GM12891 (cell line): ENCODE results near the gene PROK2.

Experiments used
- POLR2A ChIP-seq: IDR thresholded peaks from 2 replicates; pipeline ENCODE4 v1.6.1; 2011; ENCODE audit warnings: low read depth, low read length, control low read depth
- POLR2AphosphoS5 ChIP-seq: IDR thresholded peaks from 2 replicates; pipeline ENCODE4 v1.6.1; 2011; ENCODE audit warnings: low read depth, low read length, control low read depth
- SPI1 ChIP-seq: IDR thresholded peaks from 2 replicates; pipeline ENCODE4 v1.6.1; 2011; ENCODE audit warnings: low read depth, low read length, control low read depth
- TAF1 ChIP-seq: IDR thresholded peaks from 2 replicates; pipeline ENCODE4 v1.6.1; 2011; ENCODE audit warnings: low read depth, low read length, control low read depth

- TF ChIP-seq POLR2A (no peak), POLR2AphosphoS5 (no peak), SPI1 (no peak), TAF1 (no peak)
Measured at GRCh38 chr3:71797455-71797854, 12.5 kb upstream of the PROK2 start.
